Measurements from ENCODE around the gene PAH.

- TF ChIP-seq POLR2A (IDR thresholded peaks at IDR 0.05) (no peak), CTCF (IDR thresholded peaks at IDR 0.05) (no peak)
These were observed 36.3 kb downstream of the PAH start for GRCh38 chr12:102880783-102881182.

Data from adrenal gland (tissue), 5 donors.